ENCODE data around the gene REXO4. TPM values are rescaled to one million over a fixed set of nuclear protein-coding genes. Genes with fewer than 3 reads are reported as not detected.

The REXO4 gene
- total RNA-seq (10 to 100 TPM; 52.4 to 56.4 TPM), polyA plus RNA-seq (25.8 TPM)

- DNase-seq, result peak; percentile 58 to 85 (median 80)
- peaks cover 20% of the 10 kb centered on the region for H3K4me1 ChIP-seq (ENCODE audit: insufficient read depth, low read length)
- H3K9me3 Mint-ChIP-seq, result no peaks in the 10 kb centered on the region
Measured at GRCh38 chr9:133417541-133418461, at the start of gene REXO4. TSS of gene REXO4 (minus strand) at chr9:133418010. CDS start at chr9:133417844, 166 bp downstream.

GRCh38 chr9:133467101-133467500 is 49.3 kb upstream of the REXO4 start:
- no peak overlapping the region for H3K4me3 Mint-ChIP-seq
- CTCF ChIA-PET, result no interaction called here
- no peaks in the 10 kb centered on the region for H3K4me1 ChIP-seq (ENCODE audit: insufficient read depth, low read length)
- H3K27me3 ChIP-seq (ENCODE audit: insufficient read depth, low read length, poor library complexity, severe bottlenecking), result no peaks in the 10 kb centered on the region
- DNase-seq, result no peak
- no peak overlapping the region for H3K27ac Mint-ChIP-seq
- no peaks in the 10 kb centered on the region for H3K4me1 Mint-ChIP-seq
- H3K36me3 ChIP-seq (ENCODE audit: insufficient read depth, low read length), result no peaks in the 10 kb centered on the region
- peaks cover 0 to 3% (median 0%) of the 10 kb centered on the region in 3 donors for H3K36me3 Mint-ChIP-seq
- no peak overlapping the region for H3K4me3 ChIP-seq (ENCODE audit: low read length)
- POLR2A ChIA-PET, result no interaction called here
- no peaks in the 10 kb centered on the region for H3K27me3 Mint-ChIP-seq
- no peaks in the 10 kb centered on the region for H3K9me3 ChIP-seq (ENCODE audit: low read length)
- H3K27ac ChIP-seq (ENCODE audit: low read depth, low read length), result no peak overlapping the region
- no peaks in the 10 kb centered on the region for H3K9me3 Mint-ChIP-seq

More at GRCh38 chr9:133417541-133418461, at the start of gene REXO4:
- POLR2A ChIA-PET, result interaction anchor here (1.0 to 1.2 kb wide), 3 partner anchors 42 to 70 kb away, joined by 3 to 8 read pairs (median 4); partner anchors contain the start of genes CACFD1, MED22 and RPL7A
- CTCF ChIA-PET, result interaction anchor here (1.1 to 2.1 kb wide), 3 partner anchors 13 to 60 kb away, joined by 3 to 6 read pairs (median 4); partner anchors contain the start of gene CACFD1
- peaks cover 0 to 41% (median 3%) of the 10 kb centered on the region in 3 donors for H3K36me3 Mint-ChIP-seq
- peak within 1 kb of the TSS; percentile 88 to 92 (median 89) for H3K4me3 Mint-ChIP-seq
- no peaks in the 10 kb centered on the region for H3K27me3 ChIP-seq (ENCODE audit: insufficient read depth, low read length, poor library complexity, severe bottlenecking)
- peak within 1 kb of the TSS; percentile 87 for H3K27ac ChIP-seq (ENCODE audit: low read depth, low read length)
- H3K9me3 ChIP-seq (ENCODE audit: low read length), result no peaks in the 10 kb centered on the region
- H3K4me3 ChIP-seq (ENCODE audit: low read length), result peak within 1 kb of the TSS; percentile 75
- H3K27ac Mint-ChIP-seq, result peak within 1 kb of the TSS; percentile 84 to 96 (median 91)
- peaks cover 47 to 74% (median 70%) of the 10 kb centered on the region in 3 donors for H3K4me1 Mint-ChIP-seq
- H3K27me3 Mint-ChIP-seq, result peaks cover 0 to 1% of the 10 kb centered on the region in 2 donors
- peaks cover 10% of the 10 kb centered on the region for H3K36me3 ChIP-seq (ENCODE audit: insufficient read depth, low read length)

DNA sequence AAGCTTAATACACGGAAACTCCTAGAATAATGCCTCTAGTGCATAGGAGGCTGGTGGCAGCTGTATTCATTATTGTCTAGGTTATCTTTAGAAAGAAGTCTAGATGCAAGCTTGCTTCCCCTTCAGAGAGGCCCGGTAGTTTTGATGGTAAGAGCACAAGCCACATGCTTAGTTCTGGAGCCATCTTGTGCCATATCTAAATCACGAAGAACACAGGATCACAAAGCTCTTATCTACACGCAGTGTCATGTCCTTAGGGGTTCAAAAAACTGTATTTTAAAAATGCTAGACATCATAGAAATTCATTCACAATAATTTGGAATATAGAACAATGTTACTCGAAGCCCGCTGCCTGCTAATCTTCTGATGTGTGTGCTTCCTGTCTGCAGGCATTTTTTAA is 48.2 kb upstream of the REXO4 start:
- H3K27me3 ChIP-seq (ENCODE audit: insufficient read depth, low read length, poor library complexity, severe bottlenecking), result no peaks in the 10 kb centered on the region
- H3K27ac ChIP-seq (ENCODE audit: low read depth, low read length), result no peak overlapping the region
- no peaks in the 10 kb centered on the region for H3K36me3 Mint-ChIP-seq
- no peak overlapping the region for H3K4me3 ChIP-seq (ENCODE audit: low read length)
- H3K27ac Mint-ChIP-seq, result peak overlapping the region in 2 of 8 donors; percentile 4 to 13
- H3K4me1 ChIP-seq (ENCODE audit: insufficient read depth, low read length), result no peaks in the 10 kb centered on the region
- H3K36me3 ChIP-seq (ENCODE audit: insufficient read depth, low read length), result no peaks in the 10 kb centered on the region
- POLR2A ChIA-PET, result no interaction called here
- H3K27me3 Mint-ChIP-seq, result no peaks in the 10 kb centered on the region
- H3K9me3 ChIP-seq (ENCODE audit: low read length), result no peaks in the 10 kb centered on the region
- no peak overlapping the region for H3K4me3 Mint-ChIP-seq
- H3K4me1 Mint-ChIP-seq, result peaks cover 0 to 7% (median 0%) of the 10 kb centered on the region in 3 donors
- DNase-seq, result no peak
- no peaks in the 10 kb centered on the region for H3K9me3 Mint-ChIP-seq
- CTCF ChIA-PET, result no interaction called here

DNA sequence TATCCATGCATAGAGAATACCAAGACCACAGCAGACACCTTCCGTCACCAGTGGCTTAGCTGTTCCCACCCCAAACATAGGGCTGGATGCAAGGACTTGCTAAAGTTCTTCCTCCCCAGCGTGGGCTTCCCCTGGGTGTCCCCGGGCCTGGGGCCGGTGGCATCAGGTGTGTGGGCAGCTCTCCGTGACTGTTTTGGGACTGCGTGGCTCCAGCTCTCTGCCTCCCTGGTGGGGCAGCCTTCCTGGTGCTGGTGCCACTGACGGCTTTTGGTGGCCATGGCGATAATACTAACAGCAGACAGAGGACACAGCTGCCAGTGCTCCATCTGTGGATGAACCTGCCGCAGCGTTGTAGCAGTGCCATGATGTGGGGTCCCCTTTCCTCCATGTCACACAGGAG is 46.8 kb upstream of the REXO4 start:
- no peak for DNase-seq
- Mint-ChIP-seq H3K27me3 (no peaks in the 10 kb centered on the region), H3K4me3 (no peak overlapping the region), H3K27ac (peak overlapping the region in 1 of 8 donors; percentile 81), H3K36me3 (peaks cover 0 to 3% (median 0%) of the 10 kb centered on the region in 3 donors), H3K9me3 (no peaks in the 10 kb centered on the region), H3K4me1 (peaks cover 0 to 17% (median 2%) of the 10 kb centered on the region in 3 donors)
- Histone ChIP-seq H3K9me3 (ENCODE audit: low read length) (no peaks in the 10 kb centered on the region), H3K4me3 (ENCODE audit: low read length) (no peak overlapping the region), H3K4me1 (ENCODE audit: insufficient read depth, low read length) (peaks cover 4% of the 10 kb centered on the region), H3K36me3 (ENCODE audit: insufficient read depth, low read length) (no peaks in the 10 kb centered on the region), H3K27ac (ENCODE audit: low read depth, low read length) (no peak overlapping the region), H3K27me3 (ENCODE audit: insufficient read depth, low read length, poor library complexity, severe bottlenecking) (no peaks in the 10 kb centered on the region)
- ChIA-PET POLR2A (no interaction called here), CTCF (no interaction called here)

DNA sequence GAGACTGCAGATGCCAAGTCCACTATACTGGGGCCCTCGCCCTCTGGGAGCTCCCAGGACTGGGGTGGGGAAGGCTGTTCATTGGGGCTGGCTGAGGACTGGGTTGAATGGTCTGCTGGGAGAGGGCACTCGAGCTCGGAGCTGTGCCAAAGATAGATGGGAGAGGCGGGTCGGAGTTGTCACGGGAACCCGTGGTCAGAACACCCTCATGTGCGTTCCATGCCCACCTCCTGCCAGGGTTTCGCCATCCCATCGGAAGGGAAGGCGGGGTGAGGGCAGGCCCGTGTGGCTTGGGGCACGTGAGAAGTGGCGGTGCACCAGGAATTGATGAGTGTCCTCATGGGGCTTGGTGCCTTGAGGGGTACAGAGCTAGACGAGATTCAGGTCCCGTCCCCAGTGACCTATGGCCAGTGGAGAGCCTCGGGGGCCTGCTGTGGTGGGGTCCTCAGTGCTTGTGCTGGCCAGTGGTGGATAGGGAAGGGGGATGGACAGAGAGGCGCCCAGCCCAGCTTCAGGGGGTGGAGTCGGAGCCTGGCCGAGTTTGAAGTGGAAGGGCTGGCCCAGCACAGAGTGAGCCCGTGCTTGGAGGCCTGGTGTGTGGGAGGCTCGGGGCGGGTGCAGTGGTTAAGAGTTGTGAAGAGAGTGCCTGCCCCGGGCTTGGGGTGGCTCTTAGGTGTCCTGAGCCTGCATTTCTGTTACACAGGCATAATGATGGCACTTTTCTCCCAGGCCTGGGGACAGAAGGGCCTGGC is 46.2 kb upstream of the REXO4 start:
- peak overlapping the region in 2 of 8 donors; percentile 21 to 77 for H3K27ac Mint-ChIP-seq
- peak overlapping the region in 1 of 7 donors; percentile 77 for H3K4me3 Mint-ChIP-seq
- no peak for DNase-seq
- H3K4me1 Mint-ChIP-seq, result peaks cover 0 to 22% (median 5%) of the 10 kb centered on the region in 3 donors
- peaks cover 8% of the 10 kb centered on the region for H3K4me1 ChIP-seq (ENCODE audit: insufficient read depth, low read length)
- H3K9me3 ChIP-seq (ENCODE audit: low read length), result no peaks in the 10 kb centered on the region
- H3K36me3 ChIP-seq (ENCODE audit: insufficient read depth, low read length), result no peaks in the 10 kb centered on the region
- H3K4me3 ChIP-seq (ENCODE audit: low read length), result no peak overlapping the region
- POLR2A ChIA-PET, result no interaction called here
- H3K36me3 Mint-ChIP-seq, result peaks cover 0 to 4% (median 0%) of the 10 kb centered on the region in 3 donors
- no peaks in the 10 kb centered on the region for H3K27me3 ChIP-seq (ENCODE audit: insufficient read depth, low read length, poor library complexity, severe bottlenecking)
- CTCF ChIA-PET, result no interaction called here
- H3K27me3 Mint-ChIP-seq, result no peaks in the 10 kb centered on the region
- H3K27ac ChIP-seq (ENCODE audit: low read depth, low read length), result no peak overlapping the region
- no peaks in the 10 kb centered on the region for H3K9me3 Mint-ChIP-seq

- Mint-ChIP-seq H3K9me3 (no peaks in the 10 kb centered on the region), H3K4me1 (peaks cover 0 to 26% (median 5%) of the 10 kb centered on the region in 3 donors), H3K4me3 (peak overlapping the region in 1 of 7 donors; percentile 30), H3K27ac (peak overlapping the region in 4 of 8 donors; percentile 17 to 94 (median 66)), H3K27me3 (peaks cover 0 to under 1% of the 10 kb centered on the region in 2 donors), H3K36me3 (peaks cover 0 to 4% (median 0%) of the 10 kb centered on the region in 3 donors)
- H3K4me3 ChIP-seq (ENCODE audit: low read length), result no peak overlapping the region
- H3K36me3 ChIP-seq (ENCODE audit: insufficient read depth, low read length), result no peaks in the 10 kb centered on the region
- peaks cover 13% of the 10 kb centered on the region for H3K4me1 ChIP-seq (ENCODE audit: insufficient read depth, low read length)
- H3K27ac ChIP-seq (ENCODE audit: low read depth, low read length), result no peak overlapping the region
- H3K9me3 ChIP-seq (ENCODE audit: low read length), result no peaks in the 10 kb centered on the region
- H3K27me3 ChIP-seq (ENCODE audit: insufficient read depth, low read length, poor library complexity, severe bottlenecking), result no peaks in the 10 kb centered on the region
- POLR2A ChIA-PET, result no interaction called here
- no peak for DNase-seq
- CTCF ChIA-PET, result no interaction called here
Measured at GRCh38 chr9:133463234-133463863, 45.5 kb upstream of the REXO4 start.

DNA sequence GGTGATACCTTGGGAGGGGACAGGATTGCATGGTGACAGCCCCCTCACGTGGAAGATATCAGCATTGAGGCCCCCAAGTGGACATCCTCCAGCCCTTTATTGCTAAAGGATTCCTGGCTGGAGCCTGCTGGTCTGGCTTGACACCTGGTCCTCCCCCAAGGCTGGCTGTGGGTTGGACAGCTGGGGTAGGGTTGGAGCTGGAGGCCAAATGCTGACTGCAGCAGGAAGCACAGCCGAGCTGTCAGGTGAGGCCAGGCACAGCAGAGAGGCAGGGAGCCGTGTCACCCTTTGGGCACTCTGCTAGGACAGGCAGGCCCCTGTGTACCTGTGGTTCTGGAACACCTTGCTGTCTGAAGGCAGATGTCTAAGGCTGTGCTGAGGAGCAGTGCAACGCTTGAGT is 44.2 kb upstream of the REXO4 start:
- Histone ChIP-seq H3K36me3 (ENCODE audit: insufficient read depth, low read length) (no peaks in the 10 kb centered on the region), H3K4me3 (ENCODE audit: low read length) (no peak overlapping the region), H3K27ac (ENCODE audit: low read depth, low read length) (no peak overlapping the region), H3K9me3 (ENCODE audit: low read length) (no peaks in the 10 kb centered on the region), H3K4me1 (ENCODE audit: insufficient read depth, low read length) (peaks cover 13% of the 10 kb centered on the region), H3K27me3 (ENCODE audit: insufficient read depth, low read length, poor library complexity, severe bottlenecking) (no peaks in the 10 kb centered on the region)
- DNase-seq, result no peak
- CTCF ChIA-PET, result no interaction called here
- Mint-ChIP-seq H3K27me3 (peaks cover 0 to 2% of the 10 kb centered on the region in 2 donors), H3K9me3 (no peaks in the 10 kb centered on the region), H3K4me3 (no peak overlapping the region), H3K36me3 (peaks cover 0 to 4% (median 0%) of the 10 kb centered on the region in 3 donors), H3K27ac (peak overlapping the region in 6 of 8 donors; percentile 42 to 96 (median 94)), H3K4me1 (peaks cover 0 to 26% (median 5%) of the 10 kb centered on the region in 3 donors)
- POLR2A ChIA-PET, result no interaction called here
